Adrenal gland (tissue), 12 donors: ENCODE measurements around the gene SPTLC2. TPM values are rescaled to one million over a fixed set of nuclear protein-coding genes. Genes with fewer than 3 reads are reported as not detected.

Experiments
- DNase-seq, 7 donors: peaks; one replicate each; pipeline ENCODE4 v3.0.0-alpha.2; 2019 to 2020
- H3K27ac ChIP-seq, 5 donors: fragments of 200-600 bp; sonication (generic) in 4 of 5; 1 replicate in 3 of 5; 2 replicates in 2 of 5; pipeline versions ENCODE4 v1.5.1 to v1.8.0; 2016 to 2020; ENCODE audit warnings: mild to moderate bottlenecking in 1 of 5
- H3K27me3 ChIP-seq: fragments of 200-600 bp; 2 replicates; pipeline ENCODE4 v1.8.0; 2021
- H3K36me3 ChIP-seq, 2 donors: fragments of 200-600 bp; replicated peaks in 1 of 2; 1 replicate in 1 of 2; 2 replicates in 1 of 2; pipeline versions ENCODE4 v1.5.1 to v1.8.0; 2018 to 2022
- H3K4me1 ChIP-seq, 2 donors: fragments of 200-600 bp; replicated peaks in 1 of 2; 1 replicate in 1 of 2; 2 replicates in 1 of 2; pipeline versions ENCODE4 v1.5.1 to v1.8.0; 2018 to 2021
- H3K4me3 ChIP-seq, 4 donors: fragments of 200-600 bp; sonication (generic) in 3 of 4; one replicate each; pipeline ENCODE4 v1.5.1; 2016 to 2018
- H3K9me3 ChIP-seq, 3 donors: fragments of 200-600 bp; sonication (generic) in 1 of 3; replicated peaks in 1 of 3; 1 replicate in 2 of 3; 2 replicates in 1 of 3; pipeline versions ENCODE4 v1.5.1 to v1.8.0; 2016 to 2021
- POLR2A ChIP-seq, 2 donors: fragments of 450-650 bp; IDR thresholded peaks; one replicate each; pipeline ENCODE4 v1.6.1; 2017; ENCODE audit warnings: antibody characterized with exemption in 2 of 2, mild to moderate bottlenecking in 2 of 2, moderate library complexity in 1 of 2
- WGBS, 4 donors: extraction: QIAGEN DNeasy Blood & Tissue Kit in 2 of 4; methylation state at CpG; one replicate each; pipeline versions ENCODE4 v1.1.5 to v1.1.7; 2013 to 2017; 5-methylcytosine and 5-hydroxymethylcytosine counted together
- intact Hi-C, 2 donors: fragments of 100-400 bp; cut with DNase I; formaldehyde crosslinking; loops; one replicate each; pipeline versions ENCODE4 v1.14.1 to v1.15.0; 2022 to 2023
- polyA plus RNA-seq, 3 donors: library from polyadenylated mRNA; stranded (reverse); fragments of 200-250 nt in 2 of 3; fragments of 350-450 nt in 1 of 3; fragmentation: Illumina TruSeq in 1 of 3; extraction: RNeasy Lipid Tissue Mini Kit (QIAGEN cat#74804) in 1 of 3; gene quantifications; one replicate each; pipeline ENCODE4 v1.2.3, GENCODE V29; 2013 to 2014
- total RNA-seq, 9 donors: library from RNA; depleted of rRNA in 4 of 9; stranded (reverse); fragments of >200 nt in 4 of 9; fragments of 120-200 nt in 1 of 9; fragmentation: NEBNext Ultra II Directional in 1 of 9; extraction: Animal tissue kit (Norgen Biotek cat#: 25700) in 1 of 9; gene quantifications; one replicate each; pipeline versions ENCODE4 v1.1.0 to v1.2.4, GENCODE V29; 2013 to 2023
- TF ChIP-seq, protein P1 (sequence below), 6 experiments: fragments of 450-650 bp in 4 of 6; fragments of 200-600 bp in 2 of 6; sonication (generic) in 1 of 6; IDR thresholded peaks; 1 replicate in 5 of 6; 2 replicates in 1 of 6; pipeline versions ENCODE4 v1.5.1 to v1.8.0; 2016 to 2021; ENCODE audit warnings: antibody characterized with exemption in 6 of 6, mild to moderate bottlenecking in 2 of 6, moderate library complexity in 1 of 6
- donor health status: healthy with polysubstance abuse.
- donor health status: Bipolar disorder and iron deficiency.
- donor health status: DM: yes; HTN: yes; CAD: no.
- donor health status: DM: no; HTN: no; CAD: no.
- donor health status: DM: no; HTN: no; CAD: no.
- donor health status: DM: yes; HTN: yes; CAD: no.

The SPTLC2 gene
- total and polyA plus RNA-seq, 12 donors = 7.1 to 61.9 (median 35.6) TPM

DNA sequence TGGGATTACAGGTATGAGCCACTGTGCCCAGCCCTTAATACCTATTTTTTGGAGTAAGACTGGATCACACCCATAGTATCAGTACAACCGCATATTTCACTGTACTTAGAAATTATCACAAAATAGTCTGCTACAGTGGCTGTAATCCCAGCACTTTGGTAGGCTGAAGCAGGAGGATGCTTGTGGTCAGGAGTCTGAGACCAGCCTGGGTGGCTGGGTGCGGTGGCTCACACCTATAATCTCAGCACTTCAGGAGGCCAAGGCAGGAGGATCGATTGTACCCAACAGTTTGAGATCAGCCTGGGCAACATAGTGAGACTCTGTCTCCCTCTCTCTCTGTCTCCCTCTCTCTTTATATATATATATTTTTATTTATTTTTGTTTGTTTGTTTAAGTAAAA is 5.9 kb downstream of the SPTLC2 start:
- 75 to 97% (median 93%) methylated on average over 3 of the region's 3 CpGs for WGBS, 4 donors
- no peak overlapping the region for H3K27ac ChIP-seq
- H3K4me1 ChIP-seq = peaks cover 3 to 34% of the 10 kb centered on the region in 2 donors
- H3K9me3 ChIP-seq = no peaks in the 10 kb centered on the region
- DNase-seq = no peak
- no peak overlapping the region for H3K4me3 ChIP-seq
- H3K27me3 ChIP-seq = no peaks in the 10 kb centered on the region
- intact Hi-C loops = no loop called here
- TF ChIP-seq, protein P1, sequence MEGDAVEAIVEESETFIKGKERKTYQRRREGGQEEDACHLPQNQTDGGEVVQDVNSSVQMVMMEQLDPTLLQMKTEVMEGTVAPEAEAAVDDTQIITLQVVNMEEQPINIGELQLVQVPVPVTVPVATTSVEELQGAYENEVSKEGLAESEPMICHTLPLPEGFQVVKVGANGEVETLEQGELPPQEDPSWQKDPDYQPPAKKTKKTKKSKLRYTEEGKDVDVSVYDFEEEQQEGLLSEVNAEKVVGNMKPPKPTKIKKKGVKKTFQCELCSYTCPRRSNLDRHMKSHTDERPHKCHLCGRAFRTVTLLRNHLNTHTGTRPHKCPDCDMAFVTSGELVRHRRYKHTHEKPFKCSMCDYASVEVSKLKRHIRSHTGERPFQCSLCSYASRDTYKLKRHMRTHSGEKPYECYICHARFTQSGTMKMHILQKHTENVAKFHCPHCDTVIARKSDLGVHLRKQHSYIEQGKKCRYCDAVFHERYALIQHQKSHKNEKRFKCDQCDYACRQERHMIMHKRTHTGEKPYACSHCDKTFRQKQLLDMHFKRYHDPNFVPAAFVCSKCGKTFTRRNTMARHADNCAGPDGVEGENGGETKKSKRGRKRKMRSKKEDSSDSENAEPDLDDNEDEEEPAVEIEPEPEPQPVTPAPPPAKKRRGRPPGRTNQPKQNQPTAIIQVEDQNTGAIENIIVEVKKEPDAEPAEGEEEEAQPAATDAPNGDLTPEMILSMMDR (IDR thresholded peaks at IDR 0.05) = no peak
- no peak for TF ChIP-seq POLR2A (IDR thresholded peaks at IDR 0.05)
- H3K36me3 ChIP-seq = no peaks in the 10 kb centered on the region

DNA sequence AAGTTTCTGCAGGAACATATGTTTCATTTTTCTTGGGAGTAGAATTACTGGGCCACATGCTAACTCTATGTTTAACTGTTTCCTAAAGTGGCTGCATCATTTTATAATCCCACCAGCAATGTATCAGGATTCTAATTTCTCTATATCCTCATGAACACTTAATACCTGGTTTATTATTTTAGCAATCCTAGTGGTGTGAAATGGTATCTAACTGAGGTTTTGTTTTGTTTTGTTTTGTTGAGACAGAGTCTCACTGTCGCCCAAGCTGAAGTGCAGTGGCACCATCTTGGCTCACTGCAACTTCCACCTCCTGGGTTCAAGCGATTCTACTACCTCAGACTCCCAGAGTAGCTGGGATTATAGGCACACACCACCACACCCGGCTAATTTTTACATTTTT is 6.5 kb downstream of the SPTLC2 start:
- Histone ChIP-seq H3K4me3 (no peak overlapping the region), H3K27me3 (no peaks in the 10 kb centered on the region), H3K27ac (no peak overlapping the region), H3K4me1 (peaks cover 3 to 33% of the 10 kb centered on the region in 2 donors), H3K9me3 (no peaks in the 10 kb centered on the region), H3K36me3 (no peaks in the 10 kb centered on the region)
- WGBS, 4 donors = 94 to 100% (median 99%) methylated on average over 3 of the region's 3 CpGs
- TF ChIP-seq, protein P1 (IDR thresholded peaks at IDR 0.05) = no peak
- TF ChIP-seq POLR2A (IDR thresholded peaks at IDR 0.05) = no peak
- no peak for DNase-seq
- intact Hi-C loops = no loop called here

DNA sequence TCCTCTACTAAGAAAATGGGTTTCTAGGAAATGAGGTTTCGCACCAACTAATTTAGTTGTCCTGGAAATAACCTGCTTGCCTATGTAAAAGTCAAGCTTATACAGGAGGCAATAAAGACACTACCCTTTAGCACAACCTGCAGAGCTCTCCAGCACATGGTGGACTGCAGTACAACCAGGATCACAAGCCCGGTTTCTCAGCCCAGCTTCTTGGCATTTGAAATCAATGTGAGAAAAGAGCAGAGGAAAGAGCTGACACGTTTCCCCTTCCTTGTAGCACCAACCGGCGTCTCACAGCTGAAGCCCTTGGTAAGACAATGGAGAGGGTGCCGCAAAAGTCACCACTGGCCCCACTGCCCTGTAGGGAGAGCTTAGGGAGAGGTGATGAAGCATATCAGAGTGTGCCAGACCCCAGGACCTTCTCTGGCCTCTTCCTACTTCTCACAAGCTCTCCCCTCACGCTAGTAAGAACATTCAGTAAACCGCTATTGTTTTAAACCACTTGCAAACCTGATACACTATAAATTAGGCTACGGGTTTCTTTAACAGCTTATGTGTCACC is 8.6 kb downstream of the SPTLC2 start:
- Histone ChIP-seq H3K27ac (peak overlapping the region in 1 of 5 donors; percentile 19), H3K4me3 (no peak overlapping the region), H3K36me3 (no peaks in the 10 kb centered on the region), H3K4me1 (peaks cover 3 to 36% of the 10 kb centered on the region in 2 donors), H3K9me3 (no peaks in the 10 kb centered on the region), H3K27me3 (no peaks in the 10 kb centered on the region)
- DNase-seq = peak in 3 of 7 donors; percentile 13 to 35 (median 32)
- 50 to 60% (median 57%) methylated on average over 9 of the region's 9 CpGs for WGBS, 4 donors
- no peak for TF ChIP-seq POLR2A (IDR thresholded peaks at IDR 0.05)
- TF ChIP-seq, protein P1 (IDR thresholded peaks at IDR 0.05) = no peak
- intact Hi-C loops = no loop called here

DNA sequence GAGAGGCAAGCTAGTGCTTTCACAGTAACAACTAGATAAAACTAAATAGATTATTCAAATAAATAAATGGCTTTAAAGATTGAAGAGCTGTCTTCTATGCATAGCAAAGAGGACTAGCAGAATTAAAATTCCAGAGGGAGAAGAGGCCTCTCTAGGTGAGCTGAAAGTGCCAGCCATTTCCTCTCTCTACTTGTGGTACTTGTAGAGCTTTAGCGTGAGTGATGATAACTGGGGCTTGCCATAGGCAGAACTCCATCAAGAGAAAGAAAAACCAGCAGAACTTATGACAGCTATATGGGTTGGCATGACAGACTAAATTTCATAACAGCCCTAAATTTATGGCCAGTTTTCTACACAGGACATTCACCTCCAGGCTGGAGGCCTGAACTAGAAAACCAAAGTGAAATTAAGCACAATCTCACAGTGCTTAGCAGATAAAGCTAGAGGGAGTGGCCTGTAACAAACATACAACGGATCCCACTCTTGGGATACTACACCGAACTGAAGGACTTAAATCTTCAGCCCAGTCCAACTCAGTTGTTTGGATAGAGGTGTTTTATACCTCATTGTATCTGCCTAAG is 11.0 kb downstream of the SPTLC2 start:
- intact Hi-C loops = no loop called here
- 41 to 54% (median 48%) methylated on average over 3 of the region's 3 CpGs for WGBS, 4 donors
- H3K27me3 ChIP-seq = no peaks in the 10 kb centered on the region

More for the DNA sequence above, 11.0 kb downstream of the SPTLC2 start:
- no peaks in the 10 kb centered on the region for H3K9me3 ChIP-seq
- no peak overlapping the region for H3K4me3 ChIP-seq
- TF ChIP-seq POLR2A (IDR thresholded peaks at IDR 0.05) = no peak
- TF ChIP-seq, protein P1 (IDR thresholded peaks at IDR 0.05) = no peak
- H3K4me1 ChIP-seq = peaks cover 3 to 30% of the 10 kb centered on the region in 2 donors
- no peaks in the 10 kb centered on the region for H3K36me3 ChIP-seq
- DNase-seq = no peak
- peak overlapping the region in 1 of 5 donors; percentile 14 for H3K27ac ChIP-seq
